ENCODE measurements around the gene KCNT2.

KCNT2 gene

DNA sequence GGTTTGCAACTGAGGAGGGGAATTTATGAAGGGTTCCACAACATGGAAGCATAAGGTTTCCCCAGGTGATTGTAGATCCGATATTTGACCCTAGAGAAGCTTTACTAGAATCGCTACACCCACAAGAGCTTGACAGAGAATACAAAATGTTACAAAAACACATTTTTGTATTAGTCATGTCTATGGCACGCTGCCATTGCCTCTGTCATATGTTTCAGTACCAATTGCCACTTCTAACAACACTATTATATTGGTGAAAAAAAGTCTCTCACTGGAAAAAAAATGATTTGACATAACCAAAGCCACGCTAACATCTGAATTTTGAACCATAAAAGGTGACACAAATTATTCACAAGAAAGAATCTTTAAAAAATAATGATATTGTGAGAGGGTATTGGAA is 214.5 kb downstream of the KCNT2 start:
- DNase-seq (ENCODE audit: low spot score), result no peak

DNA sequence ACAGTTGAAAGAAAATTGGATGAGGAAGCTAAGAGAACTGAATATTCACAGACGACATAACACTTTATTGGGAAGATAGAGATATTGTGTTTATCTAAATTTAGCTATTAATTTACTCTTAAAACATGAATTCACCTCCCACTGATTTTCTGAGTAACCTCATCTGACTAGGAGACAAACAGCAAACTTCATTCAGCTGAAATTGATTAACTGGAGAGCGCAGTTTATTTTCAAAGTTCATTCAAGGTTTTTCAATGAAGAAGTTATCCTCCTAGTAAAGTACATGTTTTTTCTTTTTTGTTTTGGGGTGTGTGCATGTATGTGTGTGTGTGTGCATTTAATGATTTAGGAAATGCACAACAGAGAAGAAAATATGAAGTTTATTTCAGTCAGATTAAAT is 215.0 kb downstream of the KCNT2 start:
- no peak for DNase-seq (ENCODE audit: low spot score)

DNA sequence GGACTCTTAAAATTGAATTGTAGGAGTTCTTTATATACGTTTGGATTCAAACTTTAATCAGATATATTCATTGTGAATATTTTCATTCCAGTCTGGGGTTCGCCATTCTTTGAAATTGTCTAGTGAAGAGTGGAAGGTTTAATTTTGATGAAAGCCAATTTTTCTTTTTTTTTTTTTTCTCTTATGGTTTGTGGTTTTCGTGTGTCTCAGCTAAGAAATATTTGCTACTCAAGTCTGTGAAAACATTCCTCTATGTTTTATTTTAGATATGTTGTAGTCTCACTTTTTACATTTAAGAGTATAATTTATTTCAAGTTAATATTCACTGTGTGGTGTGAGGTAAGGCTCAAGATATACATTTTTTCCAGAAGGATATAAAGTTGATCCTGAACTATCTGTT is 220.5 kb downstream of the KCNT2 start:
- no peak for DNase-seq (ENCODE audit: low spot score)

DNA sequence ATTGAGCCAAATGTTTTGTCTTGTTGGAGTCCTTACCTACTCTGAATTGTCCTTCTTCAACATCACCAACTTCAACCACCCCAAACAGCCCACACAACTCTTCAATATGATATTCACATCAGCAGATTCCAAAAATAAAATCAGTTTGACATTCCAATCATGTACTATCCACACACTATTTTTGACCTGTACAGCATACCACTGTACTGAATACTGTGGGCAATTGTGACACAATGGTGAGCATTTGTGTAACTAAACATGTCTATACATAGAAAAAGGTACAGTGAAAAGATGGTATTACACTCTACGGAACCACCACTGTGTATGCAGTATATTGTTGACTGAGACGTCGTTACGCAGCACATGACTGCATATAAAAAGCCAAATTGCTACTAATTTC is 223.1 kb downstream of the KCNT2 start:
- DNase-seq (ENCODE audit: low spot score), result no peak

DNA sequence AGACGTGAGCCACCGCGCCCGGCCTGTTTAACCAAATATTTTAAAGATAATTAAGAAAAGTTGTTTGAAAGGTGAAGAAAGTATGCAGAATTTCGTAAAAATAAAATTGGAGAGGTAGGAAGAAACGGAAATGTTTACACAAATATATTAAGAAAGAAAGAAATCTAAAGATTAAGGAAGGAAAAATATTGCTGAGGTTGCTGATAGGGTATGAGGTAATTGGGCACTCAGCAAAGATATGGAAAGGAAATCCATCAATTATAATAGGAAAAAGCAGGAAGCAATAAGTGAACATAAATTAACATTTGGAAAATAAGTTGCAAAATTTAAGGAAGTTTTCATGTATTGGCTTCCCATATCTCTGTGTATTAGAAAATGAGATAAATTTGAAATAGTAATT is 225.9 kb downstream of the KCNT2 start:
- no peak for DNase-seq (ENCODE audit: low spot score)

DNA sequence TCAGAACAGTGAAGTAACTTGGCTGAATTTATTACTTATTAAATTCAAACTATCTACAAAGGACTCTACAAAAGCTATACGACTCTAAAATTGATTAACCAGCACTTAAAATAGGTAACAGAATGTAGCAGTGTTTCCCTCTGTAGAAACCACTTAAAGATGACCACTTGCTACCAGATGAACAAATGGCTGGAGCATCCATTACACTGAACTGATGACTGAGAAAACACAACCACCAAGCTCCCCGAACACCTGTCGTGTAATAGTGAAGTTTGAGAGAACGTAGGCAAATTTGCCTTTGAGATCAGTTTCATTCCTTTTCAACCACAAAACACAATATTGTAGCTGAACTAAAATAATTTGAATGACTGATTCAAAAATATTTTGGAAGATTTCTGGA is 226.7 kb downstream of the KCNT2 start:
- DNase-seq (ENCODE audit: low spot score), result no peak

DNA sequence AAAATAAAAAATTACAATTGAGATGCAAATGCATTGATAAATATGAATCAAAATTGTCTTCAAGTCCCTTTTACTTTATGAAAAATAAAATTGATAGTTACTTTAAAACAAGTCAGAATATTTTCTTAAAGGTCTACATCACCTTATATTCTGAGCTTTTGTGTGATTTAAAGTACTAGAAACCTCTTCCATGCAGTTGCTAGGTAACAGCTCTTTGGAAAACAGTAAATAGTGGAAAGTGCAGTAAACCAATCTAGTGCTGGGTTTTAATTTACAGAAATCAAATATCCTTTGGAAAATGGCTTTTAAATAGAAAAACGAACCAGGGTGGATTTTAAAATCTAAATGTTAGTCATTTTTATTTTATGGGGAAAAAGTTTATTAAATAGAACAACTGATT is 227.9 kb downstream of the KCNT2 start:
- DNase-seq (ENCODE audit: low spot score), result no peak

DNA sequence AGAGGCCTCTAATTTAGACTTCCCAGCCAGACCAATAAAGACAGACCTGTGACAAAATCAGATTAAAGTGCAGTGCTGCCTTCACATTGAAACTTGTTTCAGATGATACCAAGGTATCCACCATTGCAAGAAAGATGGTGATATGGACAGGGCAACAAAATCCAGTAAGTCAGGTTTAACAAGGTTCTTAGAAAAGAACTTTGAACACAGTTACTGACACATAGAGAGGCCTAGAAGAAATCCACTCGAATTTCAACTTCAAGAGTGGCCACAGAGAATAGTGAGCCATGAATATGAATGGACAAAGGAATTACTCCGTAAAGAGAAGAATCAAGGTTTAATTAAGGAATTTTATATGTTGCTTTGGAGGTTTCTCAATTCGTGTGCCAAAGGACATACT is 230.4 kb downstream of the KCNT2 start:
- DNase-seq (ENCODE audit: low spot score), result no peak

DNA sequence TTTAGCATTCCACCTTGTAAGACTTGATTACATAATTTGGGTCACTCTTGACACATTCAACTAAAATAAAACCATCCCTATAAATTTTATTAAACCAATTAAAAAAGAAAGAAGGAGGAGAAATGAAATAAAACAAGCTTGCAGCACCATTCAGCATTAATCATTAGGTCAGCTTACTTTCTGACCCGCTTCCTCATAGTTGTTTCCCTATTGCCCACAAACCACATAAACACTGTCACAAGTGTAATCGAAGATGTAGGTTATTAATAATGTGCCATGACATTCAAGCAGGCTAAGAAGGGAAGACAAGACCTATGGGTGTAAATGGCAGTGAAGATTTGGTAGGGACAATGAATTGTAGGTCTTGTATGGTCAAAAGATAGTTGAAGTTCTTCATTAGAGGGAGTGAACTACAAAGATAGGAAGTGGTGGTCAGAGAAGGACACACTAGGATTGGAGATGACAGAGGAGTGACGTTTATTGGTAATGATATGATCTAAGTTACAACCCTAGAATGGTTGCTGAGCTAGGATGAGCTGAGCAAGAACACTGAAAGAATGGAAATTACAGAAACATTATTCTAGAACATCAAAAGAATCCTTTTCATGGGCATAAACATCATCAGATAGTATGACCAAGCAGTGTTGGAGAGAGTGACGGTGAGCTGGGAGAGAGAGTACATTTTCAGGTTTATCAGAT is 231.5 kb downstream of the KCNT2 start:
- DNase-seq (ENCODE audit: low spot score), result no peak

DNA sequence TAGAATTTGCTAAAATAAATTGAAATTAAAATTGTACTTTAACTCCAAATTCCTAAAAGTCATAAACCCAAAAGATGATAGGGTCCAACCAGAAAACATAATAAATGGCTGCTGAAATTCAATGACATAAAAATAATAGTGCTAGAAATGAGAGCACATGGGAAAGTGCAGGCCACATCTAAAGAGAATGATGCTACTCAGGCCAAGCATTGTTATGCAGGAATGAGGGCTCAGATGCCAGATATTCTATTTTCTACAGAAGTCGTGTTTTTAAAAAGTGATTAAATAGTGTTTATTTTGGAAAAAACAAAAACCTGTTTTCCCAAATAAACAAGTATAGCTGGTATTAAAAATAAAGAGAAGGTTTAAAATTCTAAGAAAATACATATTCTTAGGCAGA is 234.4 kb downstream of the KCNT2 start:
- DNase-seq (ENCODE audit: low spot score), result no peak

DNA sequence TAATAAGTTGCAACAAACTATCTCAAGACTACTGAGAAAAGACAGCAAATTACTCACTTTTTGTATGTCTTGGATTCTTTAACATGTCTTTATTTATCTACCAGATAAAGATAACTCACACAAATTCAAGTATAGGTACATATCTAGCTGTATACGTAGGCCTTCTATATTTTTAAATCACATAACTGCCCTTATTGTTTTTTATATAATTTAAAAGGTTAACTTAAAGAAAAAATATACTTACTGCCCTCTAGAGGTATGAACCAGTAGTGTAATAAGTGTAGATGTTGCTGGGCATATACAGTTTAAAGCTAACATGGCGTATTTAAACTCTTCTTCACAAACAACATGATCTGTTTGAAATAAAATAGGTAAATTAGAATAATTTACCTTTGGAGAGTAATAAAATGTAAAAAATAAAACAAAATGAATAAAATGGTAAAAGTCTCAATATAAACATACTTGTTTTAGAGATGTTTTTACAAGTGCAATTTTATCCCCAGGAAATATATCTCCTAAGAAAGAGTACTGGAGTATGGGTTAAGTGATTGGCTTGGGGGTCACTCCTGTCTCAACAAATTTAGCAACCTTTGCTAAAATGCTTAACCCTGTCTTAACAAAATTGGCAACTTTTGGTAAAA is 235.2 kb downstream of the KCNT2 start:
- DNase-seq (ENCODE audit: low spot score), result no peak

DNA sequence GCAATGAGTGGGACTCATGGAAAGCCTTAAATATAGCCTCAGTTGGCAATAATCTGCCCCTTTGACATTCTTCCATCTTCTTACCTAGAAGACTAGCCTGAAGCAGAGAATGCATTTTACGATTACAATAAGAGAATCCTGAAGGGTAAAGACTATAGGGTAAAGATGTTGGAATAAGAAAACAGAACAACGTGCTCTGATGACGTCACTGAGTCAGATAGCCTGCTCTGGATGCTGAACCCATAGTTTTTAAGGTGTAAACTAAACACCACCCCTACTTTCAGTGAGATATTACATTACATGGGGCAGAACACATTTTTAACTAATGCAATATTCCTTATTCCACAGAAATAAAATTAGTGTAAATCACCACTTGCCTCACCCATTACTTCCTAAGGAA is 240.4 kb downstream of the KCNT2 start:
- no peak for DNase-seq (ENCODE audit: low spot score)

DNA sequence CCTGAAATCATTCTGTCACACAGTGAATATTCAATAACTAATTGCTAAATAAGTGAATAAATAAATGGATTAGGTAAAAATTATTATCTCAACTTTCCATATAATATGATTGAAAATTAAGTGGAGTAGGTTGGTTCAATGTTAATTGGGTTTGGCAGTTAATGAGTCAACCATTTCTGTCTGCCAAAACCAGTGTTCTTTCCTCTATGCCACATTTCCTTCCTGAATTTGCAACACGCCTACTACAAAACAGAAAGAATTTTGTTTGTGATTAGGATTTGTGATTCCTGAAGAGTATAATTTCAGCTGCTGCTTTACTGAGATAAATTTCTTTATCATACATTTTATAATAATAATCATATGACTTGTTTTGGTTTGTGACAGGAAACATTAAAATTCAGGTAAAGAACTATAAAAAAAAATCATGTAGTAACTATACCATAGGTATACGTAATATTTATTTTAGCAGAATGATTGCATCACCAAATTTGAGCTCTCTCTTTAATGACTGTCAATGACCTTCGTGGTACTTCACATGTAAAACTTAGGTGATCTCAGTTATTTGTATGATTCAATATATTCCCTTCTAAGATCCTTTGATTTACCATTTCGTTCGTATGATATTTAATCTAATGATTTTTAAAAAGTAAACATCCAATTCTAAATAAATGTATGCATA is 241.3 kb downstream of the KCNT2 start:
- DNase-seq (ENCODE audit: low spot score), result no peak

DNA sequence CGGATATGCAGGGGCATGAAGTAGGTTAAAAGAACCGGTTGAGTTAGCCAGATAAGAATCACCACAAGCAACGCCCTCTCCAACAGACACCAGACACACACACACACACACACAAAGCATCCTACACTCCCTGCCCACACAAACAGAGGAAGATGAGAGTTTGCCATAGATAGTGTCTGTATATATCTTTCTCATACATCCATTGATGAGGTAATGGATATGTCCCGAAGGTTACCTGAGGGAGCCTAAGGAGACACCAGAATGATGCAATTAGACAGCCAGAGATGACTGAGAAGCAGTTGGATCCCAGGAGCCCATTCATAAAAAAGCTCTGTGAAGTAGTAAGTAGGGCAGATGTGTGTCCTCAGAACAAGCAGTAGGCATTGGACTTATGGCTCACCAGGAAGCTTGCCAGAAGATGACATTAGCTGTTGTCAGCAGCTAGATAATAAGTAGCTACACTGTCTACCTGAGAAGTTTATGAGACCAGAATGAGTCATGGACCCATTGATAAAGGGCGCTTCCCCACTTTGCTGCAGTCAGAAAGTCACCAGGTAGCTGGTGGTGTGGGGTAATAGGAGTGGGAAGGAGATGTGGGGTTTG is 247.0 kb downstream of the KCNT2 start:
- no peak for DNase-seq (ENCODE audit: low spot score)

DNA sequence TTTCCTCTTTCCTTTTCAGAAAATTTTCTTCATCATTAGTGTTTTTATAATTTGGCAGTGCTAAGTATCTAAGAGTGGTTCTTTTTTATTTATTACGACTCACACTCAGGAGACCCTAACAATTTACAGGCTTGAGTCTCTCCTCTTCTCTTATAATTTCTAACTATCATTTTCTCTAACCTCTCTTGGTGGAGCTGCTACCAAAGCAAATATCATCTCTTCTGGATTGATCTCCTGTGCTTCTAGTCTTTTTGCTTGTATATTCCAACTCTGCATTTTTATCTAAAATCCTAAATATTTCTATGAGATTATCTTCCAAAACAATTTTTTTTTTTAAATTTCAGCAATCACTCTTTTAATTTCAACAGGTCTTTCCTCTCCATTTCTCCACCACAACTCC is 250.3 kb downstream of the KCNT2 start:
- no peak for DNase-seq (ENCODE audit: low spot score)

DNA sequence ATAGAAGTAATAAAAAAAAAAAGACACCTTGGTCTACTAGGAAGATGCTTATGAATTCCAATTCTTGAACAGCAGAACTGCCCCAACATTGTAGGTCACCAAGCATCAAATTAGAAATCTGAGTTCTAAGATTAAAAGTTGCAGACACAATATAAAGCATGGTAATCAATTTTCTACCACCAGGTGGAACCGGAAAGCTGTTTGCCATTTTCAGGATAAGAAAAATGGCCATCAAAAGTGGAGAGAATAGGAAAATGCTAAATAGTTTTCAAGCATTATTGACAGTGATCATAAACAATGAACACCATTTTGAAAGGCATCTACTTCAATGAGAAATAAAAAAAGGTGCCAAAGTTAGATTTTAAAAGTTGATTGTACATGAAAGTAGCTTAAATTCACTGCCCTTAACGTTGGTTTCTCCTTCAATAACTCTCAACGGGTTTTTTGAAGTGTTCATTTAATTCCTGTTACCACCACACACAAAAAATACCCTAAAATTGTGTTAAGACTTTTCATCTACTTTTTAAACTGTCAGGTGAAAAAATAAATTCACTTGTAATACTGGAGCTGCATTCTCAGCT is 252.9 kb downstream of the KCNT2 start:
- DNase-seq (ENCODE audit: low spot score), result no peak

DNA sequence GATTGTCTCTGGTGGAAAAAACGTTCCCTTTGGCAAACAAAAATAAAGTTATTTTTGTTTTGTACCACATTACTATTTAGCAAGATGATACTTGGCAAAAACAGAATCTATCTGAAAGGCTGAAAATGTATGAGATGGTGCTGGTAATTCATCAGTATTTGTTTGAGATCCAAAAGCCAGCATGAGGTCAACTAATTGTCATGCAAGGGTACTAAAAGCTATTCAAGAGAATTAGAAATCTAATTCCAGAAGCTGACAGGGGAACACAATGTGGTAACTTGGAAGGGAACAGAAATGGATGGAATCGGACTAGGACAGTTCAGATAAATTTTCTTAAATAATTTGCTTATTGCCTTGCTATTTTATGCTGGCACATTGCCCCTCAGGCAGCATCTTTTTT is 263.8 kb downstream of the KCNT2 start:
- DNase-seq (ENCODE audit: low spot score), result no peak

DNA sequence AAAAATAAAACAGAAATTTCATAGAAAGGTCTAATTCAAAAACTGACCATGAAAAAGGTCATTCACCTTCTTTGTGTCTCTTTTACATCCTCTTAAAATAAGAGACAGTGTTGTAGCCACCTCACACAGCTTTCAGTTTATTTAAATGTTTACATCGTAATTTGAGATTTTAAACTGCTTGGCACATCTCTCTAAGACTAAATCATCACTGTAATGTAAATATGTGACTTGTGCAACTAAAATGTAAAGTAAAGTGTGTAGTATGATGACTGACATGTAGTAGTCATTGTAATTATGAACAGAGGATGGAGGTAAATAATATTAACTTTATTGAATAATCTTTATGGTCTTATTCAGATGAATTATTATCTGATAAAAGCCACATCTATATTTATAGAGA is 283.9 kb downstream of the KCNT2 start:
- no peak for DNase-seq (ENCODE audit: low spot score)

DNA sequence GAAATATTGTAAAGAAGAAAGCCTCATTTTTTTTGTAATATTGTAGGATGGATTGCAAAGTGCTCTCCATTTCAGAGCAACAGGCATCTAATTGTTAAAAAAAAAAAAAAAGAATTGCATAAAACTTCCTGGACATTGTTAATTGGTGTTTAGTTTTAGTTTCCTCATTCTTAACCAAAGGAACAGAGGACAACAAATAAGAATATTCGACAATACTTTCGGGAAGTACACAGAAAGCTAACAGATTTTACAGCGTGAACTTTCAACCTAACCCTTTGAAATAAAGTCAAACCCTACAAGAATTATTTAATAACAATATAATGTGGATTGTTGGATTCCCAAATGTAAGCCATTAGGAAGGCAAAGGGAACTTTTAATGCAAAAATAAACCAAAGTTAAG is 284.4 kb downstream of the KCNT2 start:
- DNase-seq (ENCODE audit: low spot score), result no peak

DNA sequence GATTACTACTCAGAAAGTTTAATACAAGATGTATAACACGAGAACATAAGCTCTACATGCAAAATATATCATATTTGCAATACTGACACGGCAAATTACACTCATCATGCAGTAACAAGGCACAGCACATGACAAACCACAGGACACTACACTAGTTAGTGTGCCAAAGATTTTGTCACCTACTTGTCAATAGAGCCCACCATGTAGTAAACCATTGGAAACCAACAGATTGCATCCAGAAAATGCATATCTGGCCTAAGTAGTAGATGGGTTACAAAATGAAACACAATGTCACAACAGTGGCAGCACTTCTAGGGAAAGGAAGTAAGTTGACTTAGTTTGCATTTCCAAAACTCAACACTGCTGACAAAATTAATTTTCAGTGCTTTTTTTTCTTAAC is 288.9 kb downstream of the KCNT2 start:
- no peak for DNase-seq (ENCODE audit: low spot score)

DNA sequence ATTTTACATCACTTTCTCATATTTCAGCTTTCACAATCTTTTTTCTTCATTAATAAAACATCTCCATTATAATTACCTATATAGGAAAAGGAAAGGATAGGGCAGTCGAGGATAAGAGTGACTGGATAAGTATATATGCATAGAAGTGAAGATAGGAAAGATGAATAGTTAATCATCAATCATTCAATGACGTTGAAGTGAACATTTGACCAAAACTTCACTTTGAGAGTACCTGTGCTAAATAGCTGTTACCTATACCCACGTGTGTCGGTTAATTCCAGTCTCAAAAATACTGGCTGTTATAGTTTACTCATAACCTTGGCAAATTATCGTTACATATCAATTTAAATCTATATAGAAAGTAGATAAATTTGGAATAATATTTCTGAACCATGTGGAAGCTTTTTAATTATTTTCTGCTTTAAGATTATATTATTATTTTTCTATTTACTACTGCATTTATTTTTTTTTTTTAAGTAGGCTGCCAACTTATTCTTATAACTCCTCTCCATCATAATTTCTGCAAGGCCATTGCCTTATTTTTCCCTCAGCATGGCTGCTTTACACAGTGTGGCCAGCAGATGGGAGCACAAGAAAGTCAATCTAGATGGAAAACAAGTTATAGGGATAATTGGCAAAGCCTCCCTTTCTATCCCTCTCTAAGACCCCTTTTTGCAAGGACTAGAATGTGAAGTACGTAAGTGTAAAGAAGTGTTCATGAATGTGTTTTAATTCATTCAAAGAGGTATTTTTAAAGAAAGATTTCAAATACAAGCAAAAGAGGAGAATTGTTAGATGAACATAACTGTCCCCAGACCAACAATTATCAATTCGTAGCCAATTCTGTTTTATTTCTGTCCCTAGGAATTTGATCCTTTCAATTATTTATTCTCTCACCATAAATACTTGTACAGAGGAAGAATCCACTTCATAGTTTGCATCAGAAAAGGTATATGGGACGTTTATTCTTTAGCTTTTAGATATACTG is 290.4 kb downstream of the KCNT2 start:
- DNase-seq (ENCODE audit: low spot score), result no peak

DNA sequence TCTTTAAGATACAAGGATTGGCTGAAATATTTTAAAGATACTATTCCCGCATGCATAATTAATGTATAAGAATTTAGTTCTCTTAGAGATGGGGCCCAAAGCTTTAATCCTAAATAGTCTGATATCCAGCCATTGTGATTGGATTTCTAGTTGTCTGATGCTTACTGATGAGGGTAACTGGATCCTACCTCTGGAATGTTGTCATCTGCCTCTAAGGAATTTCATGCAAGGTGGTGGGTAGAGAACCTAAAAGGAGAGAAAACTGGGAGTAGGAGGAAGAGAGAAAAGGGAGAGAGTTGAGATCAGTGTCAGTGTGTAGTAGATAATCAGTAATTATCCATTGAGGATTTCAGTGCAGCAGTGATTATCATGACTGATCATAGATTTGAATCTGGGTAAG is 295.5 kb downstream of the KCNT2 start:
- no peak for DNase-seq (ENCODE audit: low spot score)

All from HuH-7 (cell line).